ENCODE measurements around the gene ADARB2.

Gene ADARB2

GRCh38 chr10:1567152-1567551 lies 170.2 kb downstream of the ADARB2 start:
- ChIA-PET POLR2A (no interaction called here), CTCF (no interaction called here)
- no peak for DNase-seq (ENCODE audit: extremely low spot score)
- no peak for TF ChIP-seq CTCF (IDR thresholded peaks at IDR 0.05; ENCODE audit: control extremely low read depth, extremely low read depth, low read depth, missing control alignments)

GRCh38 chr10:1564791-1565190 lies 172.5 kb downstream of the ADARB2 start:
- no peak for TF ChIP-seq CTCF (IDR thresholded peaks at IDR 0.05; ENCODE audit: control extremely low read depth, extremely low read depth, low read depth, missing control alignments)
- ChIA-PET CTCF (no interaction called here), POLR2A (no interaction called here)
- no peak for DNase-seq (ENCODE audit: extremely low spot score)

GRCh38 chr10:1563028-1563427 lies 174.3 kb downstream of the ADARB2 start:
- ChIA-PET CTCF (no interaction called here), POLR2A (no interaction called here)

GRCh38 chr10:1561731-1562337 lies 175.5 kb downstream of the ADARB2 start:
- ChIA-PET CTCF (no interaction called here), POLR2A (no interaction called here)
- DNase-seq (ENCODE audit: extremely low spot score), result no peak
- TF ChIP-seq CTCF (IDR thresholded peaks at IDR 0.05; ENCODE audit: control extremely low read depth, extremely low read depth, low read depth, missing control alignments), result no peak

More at GRCh38 chr10:1563028-1563427, 174.3 kb downstream of the ADARB2 start:
- no peak for TF ChIP-seq CTCF (IDR thresholded peaks at IDR 0.05; ENCODE audit: control extremely low read depth, extremely low read depth, low read depth, missing control alignments)
- no peak for DNase-seq (ENCODE audit: extremely low spot score)

- ChIA-PET CTCF (no interaction called here), POLR2A (no interaction called here)
- no peak for TF ChIP-seq CTCF (IDR thresholded peaks at IDR 0.05; ENCODE audit: control extremely low read depth, extremely low read depth, low read depth, missing control alignments)
- no peak for DNase-seq (ENCODE audit: extremely low spot score)
Observed at GRCh38 chr10:1560535-1561192, 176.7 kb downstream of the ADARB2 start.

GRCh38 chr10:1559761-1560160 lies 177.6 kb downstream of the ADARB2 start:
- ChIA-PET POLR2A (no interaction called here), CTCF (no interaction called here)
- TF ChIP-seq CTCF (IDR thresholded peaks at IDR 0.05; ENCODE audit: control extremely low read depth, extremely low read depth, low read depth, missing control alignments), result no peak
- no peak for DNase-seq (ENCODE audit: extremely low spot score)

All from GM10248 (cell line).